H1 (cell line): ENCODE data around the gene RREB1. TPM values are rescaled to one million over a fixed set of nuclear protein-coding genes. Genes with fewer than 3 reads are reported as not detected.
A peak's percentile ranks its signal among the peaks of the same experiment; 100 is the strongest.

ENCODE experiments used
- CTCF ChIA-PET: fragments of 300-600 bp; sonication (Branson Sonifier 250); formaldehyde crosslinking; loops from one replicate; lab custom pipeline; 2021; ENCODE audit not compliant: partially characterized antibody; lab: Charles Lee
- POLR2A ChIA-PET: fragments of 300-600 bp; sonication (Branson Sonifier 250); formaldehyde crosslinking; loops from one replicate; lab custom pipeline; 2021; ENCODE audit warnings: inconsistent platforms; ENCODE audit not compliant: partially characterized antibody; lab: Charles Lee
- DNase-seq, 2 experiments: peaks; one replicate each; pipeline versions ENCODE4 v3.0.0 to v3.0.0-alpha.2; 2010 to 2022; ENCODE audit warnings: low spot score in 2 of 2, low read depth in 1 of 2, mixed read lengths in 1 of 2
- FAIRE-seq: peaks from 2 replicates; lab custom pipeline; 2011; peaks lifted over from hg19 to GRCh38; lab: Jason Lieb, UNC
- H2AFZ ChIP-seq: 2 replicates; pipeline ENCODE4 v1.8.1; 2012; ENCODE audit warnings: low read length, inconsistent platforms
- H2AK5ac ChIP-seq: 2 replicates; pipeline ENCODE4 v1.6.1; 2013; ENCODE audit warnings: low read depth, low read length
- H2BK120ac ChIP-seq: replicated peaks from 2 replicates; pipeline ENCODE3; 2013; ENCODE audit warnings: low read depth, low read length, inconsistent platforms
- H2BK12ac ChIP-seq: 2 replicates; pipeline ENCODE4 v1.6.1; 2013; ENCODE audit warnings: low read depth, low read length
- H2BK15ac ChIP-seq: 2 replicates; pipeline ENCODE4 v1.6.1; 2013; ENCODE audit warnings: low read length
- H2BK20ac ChIP-seq: 2 replicates; pipeline ENCODE4 v1.6.1; 2013; ENCODE audit warnings: low read length
- H2BK5ac ChIP-seq: 2 replicates; pipeline ENCODE4 v1.6.1; 2013; ENCODE audit warnings: low read depth, low read length
- H3K14ac ChIP-seq: 2 replicates; pipeline ENCODE4 v1.6.1; 2013; ENCODE audit warnings: inconsistent platforms; ENCODE audit not compliant: insufficient read length
- H3K18ac ChIP-seq: 2 replicates; pipeline ENCODE4 v1.6.1; 2013; ENCODE audit warnings: low read length; ENCODE audit errors: extremely low read depth
- H3K23ac ChIP-seq: 2 replicates; pipeline ENCODE4 v1.6.1; 2013; ENCODE audit warnings: inconsistent platforms; ENCODE audit not compliant: insufficient read length
- H3K23me2 ChIP-seq: 2 replicates; pipeline ENCODE4 v1.6.1; 2013; ENCODE audit warnings: low read depth, low read length
- H3K27ac ChIP-seq: 2 replicates; pipeline ENCODE4 v1.6.1; 2011; ENCODE audit warnings: low read depth, low read length, inconsistent platforms
- H3K27me3 ChIP-seq, 4 experiments: replicated peaks in 1 of 4; 1 replicate in 1 of 4; 2 replicates in 3 of 4; pipeline versions ENCODE4 v1.6.1 to v1.8.1; 2011 to 2013; ENCODE audit warnings: low read length in 3 of 4, mild to moderate bottlenecking in 3 of 4, inconsistent platforms in 2 of 4, mixed read lengths in 2 of 4, moderate library complexity in 1 of 4; ENCODE audit not compliant: control insufficient read depth in 3 of 4, insufficient read depth in 3 of 4; ENCODE audit errors: extremely low read depth in 1 of 4
- H3K36me3 ChIP-seq, 4 experiments: 2 replicates each; pipeline versions ENCODE4 v1.6.1 to v1.8.1; 2011 to 2013; ENCODE audit warnings: mild to moderate bottlenecking in 4 of 4, low read length in 3 of 4, moderate library complexity in 2 of 4, control low read depth in 1 of 4, inconsistent platforms in 1 of 4; ENCODE audit not compliant: insufficient read depth in 4 of 4, control insufficient read depth in 2 of 4
- H3K4ac ChIP-seq: replicated peaks from 2 replicates; pipeline ENCODE3; 2013; ENCODE audit warnings: low read length, low read depth, mixed read lengths, inconsistent platforms; ENCODE audit not compliant: insufficient read length
- H3K4me1 ChIP-seq, 4 experiments: replicated peaks in 1 of 4; 1 replicate in 1 of 4; 2 replicates in 3 of 4; pipeline versions ENCODE4 v1.6.1 to v1.8.1; 2011 to 2013; ENCODE audit warnings: low read length in 3 of 4, inconsistent platforms in 2 of 4, mixed read lengths in 1 of 4; ENCODE audit not compliant: insufficient read depth in 4 of 4, control insufficient read depth in 3 of 4
- H3K4me2 ChIP-seq, 2 experiments: 2 replicates each; pipeline versions ENCODE4 v1.6.1 to v1.8.1; 2011 to 2013; ENCODE audit warnings: low read depth in 2 of 2, low read length in 2 of 2, control low read depth in 1 of 2, inconsistent platforms in 1 of 2, mild to moderate bottlenecking in 1 of 2; ENCODE audit not compliant: insufficient read depth in 1 of 2
- H3K4me3 ChIP-seq, 4 experiments: fragments of 200-600, 300-600 bp in 1 of 4; sonication (generic), shearing (Covaris generic), sonication (Bioruptor Twin) in 1 of 4; 2 replicates each; pipeline versions ENCODE4 v1.5.1 to v1.8.1; 2011 to 2016; ENCODE audit warnings: low read length in 4 of 4, low read depth in 3 of 4, control low read depth in 2 of 4, inconsistent platforms in 2 of 4, mild to moderate bottlenecking in 2 of 4, mixed read lengths in 1 of 4, moderate library complexity in 1 of 4; ENCODE audit not compliant: insufficient read depth in 2 of 4; ENCODE audit errors: extremely low read depth in 1 of 4
- H3K56ac ChIP-seq: replicated peaks from 2 replicates; pipeline ENCODE3; 2013; ENCODE audit warnings: low read depth, mild to moderate bottlenecking, mixed read lengths, low read length, inconsistent platforms; ENCODE audit not compliant: insufficient read length
- H3K79me1 ChIP-seq: 2 replicates; pipeline ENCODE4 v1.6.1; 2013; ENCODE audit warnings: low read depth, low read length, control low read depth
- H3K79me2 ChIP-seq, 2 experiments: 2 replicates each; pipeline versions ENCODE4 v1.6.1 to v1.8.1; 2012 to 2013; ENCODE audit warnings: low read length in 2 of 2, mild to moderate bottlenecking in 2 of 2, inconsistent platforms in 1 of 2; ENCODE audit not compliant: insufficient read depth in 2 of 2, control insufficient read depth in 1 of 2
- H3K9ac ChIP-seq, 4 experiments: replicated peaks in 1 of 4; 1 replicate in 1 of 4; 2 replicates in 3 of 4; pipeline versions ENCODE4 v1.6.1 to v1.8.1; 2011 to 2013; ENCODE audit warnings: low read depth in 3 of 4, low read length in 3 of 4, control low read depth in 2 of 4, mild to moderate bottlenecking in 2 of 4, moderate library complexity in 2 of 4, inconsistent platforms in 1 of 4; ENCODE audit errors: extremely low read depth in 1 of 4
- H3K9me3 ChIP-seq, 2 experiments: 2 replicates each; pipeline versions ENCODE4 v1.6.1 to v1.8.1; 2012 to 2013; ENCODE audit warnings: mild to moderate bottlenecking in 2 of 2, moderate library complexity in 2 of 2, control low read depth in 1 of 2, inconsistent platforms in 1 of 2, low read depth in 1 of 2, low read length in 1 of 2, mixed read lengths in 1 of 2; ENCODE audit not compliant: insufficient read depth in 2 of 2
- H4K20me1 ChIP-seq, 2 experiments: replicated peaks in 1 of 2; 2 replicates each; pipeline versions ENCODE3 to v1.8.1; 2011 to 2013; ENCODE audit warnings: inconsistent platforms in 2 of 2, low read length in 2 of 2, mild to moderate bottlenecking in 1 of 2; ENCODE audit not compliant: insufficient read depth in 2 of 2, control insufficient read depth in 1 of 2
- H4K5ac ChIP-seq: 2 replicates; pipeline ENCODE4 v1.6.1; 2013; ENCODE audit warnings: low read length, low read depth, mixed read lengths, inconsistent platforms; ENCODE audit not compliant: insufficient read length
- H4K8ac ChIP-seq: 2 replicates; pipeline ENCODE4 v1.8.0; 2013; ENCODE audit warnings: mild to moderate bottlenecking, moderate library complexity, low read length, inconsistent platforms; ENCODE audit not compliant: insufficient read depth; ENCODE audit errors: extremely low read depth
- H4K91ac ChIP-seq: replicated peaks from 2 replicates; pipeline ENCODE3; 2013; ENCODE audit warnings: low read length, mixed read lengths, inconsistent platforms; ENCODE audit not compliant: insufficient read length
- CBX5 ChIP-seq: fragments of 300-800, 300-1000 bp; sonication (generic); IDR thresholded peaks from 2 replicates; pipeline ENCODE4 v1.7.1; 2016; ENCODE audit warnings: antibody characterized with exemption, low read length, low read depth
- CEBPB ChIP-seq: IDR thresholded peaks from 2 replicates; pipeline ENCODE4 v1.6.1; 2012; ENCODE audit warnings: low read depth, low read length
- KDM4A ChIP-seq: IDR thresholded peaks from one replicate; pipeline ENCODE4 v1.7.1; 2012; ENCODE audit warnings: low read depth, mild to moderate bottlenecking, moderate library complexity, low read length, inconsistent platforms; ENCODE audit not compliant: severe bottlenecking
- POLR2A ChIP-seq, 2 experiments: IDR thresholded peaks; 1 replicate in 1 of 2; 2 replicates in 1 of 2; pipeline ENCODE4 v1.6.1; 2011; ENCODE audit warnings: low read depth in 2 of 2, low read length in 2 of 2, mild to moderate bottlenecking in 2 of 2; ENCODE audit errors: control extremely low read depth in 1 of 2
- RBBP5 ChIP-seq: IDR thresholded peaks from 2 replicates; pipeline ENCODE4 v1.7.1; 2012; ENCODE audit warnings: low read depth, mild to moderate bottlenecking, inconsistent platforms, low read length, moderate library complexity, borderline replicate concordance
- RXRA ChIP-seq: IDR thresholded peaks from 2 replicates; pipeline ENCODE4 v1.6.1; 2011; ENCODE audit warnings: low read depth, mild to moderate bottlenecking, low read length, moderate library complexity; ENCODE audit not compliant: insufficient read depth
- TEAD4 ChIP-seq: IDR thresholded peaks from 2 replicates; pipeline ENCODE4 v1.6.1; 2012; ENCODE audit warnings: low read depth, low read length, inconsistent platforms, mixed read lengths
- ZNF274 ChIP-seq: IDR thresholded peaks from 2 replicates; pipeline ENCODE4 v1.7.0; 2012; ENCODE audit warnings: low read length, borderline replicate concordance; ENCODE audit errors: extremely low read depth
- WGBS, 2 experiments: shearing (Covaris generic) in 1 of 2; methylation state at CpG; one replicate each; pipeline versions ENCODE4 v1.1.6 to v1.1.7; 2013 to 2015; ENCODE audit warnings: low lambda C conversion rate in 2 of 2, mixed read lengths in 2 of 2, inconsistent platforms in 1 of 2, low coverage in 1 of 2, missing lambda C conversion rate in 1 of 2; ENCODE audit not compliant: insufficient replicate concordance in 2 of 2, insufficient coverage in 1 of 2, insufficient read length in 1 of 2; ENCODE audit errors: extremely low coverage in 1 of 2, missing lambda C conversion rate in 1 of 2; 5-methylcytosine and 5-hydroxymethylcytosine counted together
- polyA plus RNA-seq, 7 experiments: library from polyadenylated mRNA; depleted of rRNA in 3 of 7; stranded (reverse) in 5 of 7; unstranded in 2 of 7; fragments of >200 nt in 5 of 7; fragments of 200-250 nt in 2 of 7; gene quantifications; 1 replicate in 5 of 7; 2 replicates in 1 of 7; 4 replicates in 1 of 7; pipeline versions ENCODE4 v1.2.1 to v1.2.3, GENCODE V29; 2011 to 2013; ENCODE audit warnings: missing spikeins in 2 of 7, mixed read lengths in 2 of 7
- total RNA-seq: library from RNA; stranded (reverse); fragmentation: NEBNext Ultra II Directional; extraction: Animal tissue kit (Norgen Biotek cat#: 25700); gene quantifications from 2 replicates; pipeline ENCODE4 v1.2.1, GENCODE V29; 2021
- TF ChIP-seq, protein P1 (sequence below): IDR thresholded peaks from 2 replicates; pipeline ENCODE4 v1.6.1; 2012; ENCODE audit warnings: inconsistent platforms

Gene RREB1
- total and polyA plus RNA-seq, 2 of the 8 experiments (the other 6 are each of a cell fraction or from before 2014, with no cell fraction given) = 3.9 to 34.7 TPM

DNA sequence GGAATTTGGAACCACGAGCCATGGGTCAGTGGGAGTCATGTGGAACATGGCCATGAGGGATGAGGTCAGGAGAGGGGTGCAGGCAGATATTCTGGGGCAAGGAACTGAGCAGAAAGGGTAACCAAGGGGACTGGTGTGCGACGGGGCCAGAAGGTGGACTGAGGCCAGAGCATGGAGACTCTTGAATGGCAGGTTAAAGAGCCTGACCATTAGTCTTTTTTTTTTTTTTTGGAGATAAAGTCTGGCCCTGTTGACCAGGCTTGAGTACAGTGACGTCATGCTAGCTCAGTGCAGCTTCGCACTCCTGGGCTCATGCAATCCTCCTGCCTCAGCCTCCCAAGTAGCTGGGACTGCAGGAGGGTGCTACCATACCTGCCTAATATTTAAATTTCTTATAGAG is 64.0 kb downstream of the RREB1 start:
- ChIA-PET CTCF (interaction anchor here (1.1 kb wide), 1 partner anchor 47 kb away, joined by 3 read pairs; no protein-coding TSS in a partner anchor), POLR2A (no interaction called here)
- Histone ChIP-seq H3K9ac (no peak overlapping the region), H3K27me3 (no peaks in the 10 kb centered on the region), H4K20me1 (peaks cover 2 to 6% of the 10 kb centered on the region in 2 experiments), H3K23ac (no peak overlapping the region), H3K14ac (no peak overlapping the region), H2BK120ac (no peak overlapping the region), H2BK12ac (0 out of 2 replicates have a peak overlapping the region, but pooled peaks have one; percentile 39), H3K79me1 (peaks cover 24% of the 10 kb centered on the region), H2BK5ac (no peak overlapping the region), H2BK15ac (0 out of 2 replicates have a peak overlapping the region, but pooled peaks have one; percentile 61), H2AFZ (no peak overlapping the region), H3K79me2 (peaks cover 0 to 61% of the 10 kb centered on the region in 2 experiments; a peak in 2 of 4 replicates), H3K4me2 (no peak overlapping the region), H3K56ac (no peak overlapping the region), H3K23me2 (no peaks in the 10 kb centered on the region; the same call in 1 of the 2 replicates), H3K9me3 (no peaks in the 10 kb centered on the region), H3K4ac (no peak overlapping the region), H4K91ac (no peak overlapping the region), H4K5ac (no peak overlapping the region), H4K8ac (no peak overlapping the region; the same call in 1 of the 2 replicates), H2AK5ac (0 out of 2 replicates have a peak overlapping the region, but pooled peaks have one; percentile 40), H2BK20ac (no peak overlapping the region), H3K27ac (no peak overlapping the region), H3K4me1 (peaks cover 0 to 26% (median 22%) of the 10 kb centered on the region in 4 experiments), H3K18ac (no peak overlapping the region; the same call in 1 of the 2 replicates), H3K36me3 (no peaks in the 10 kb centered on the region; a peak in 1 of 8 replicates), H3K4me3 (no peak overlapping the region)
- 95% methylated on average over 5 of the region's 5 CpGs; no CpG with 5 or more reads in 1 of the 2 experiments for WGBS, 2 experiments
- FAIRE-seq (no peak), DNase-seq (peak in 1 of 2 experiments; percentile 27)
- TF ChIP-seq RXRA (no peak), CEBPB (no peak), POLR2A (IDR thresholded peaks at IDR 0.05; ENCODE audit: control extremely low read depth in 1 of 2, low read depth in 2 of 2, low read length in 2 of 2) (no peak), ZNF274 (no peak), RBBP5 (no peak), TEAD4 (no peak), KDM4A (no peak), CBX5 (no peak)
- TF ChIP-seq, protein P1, sequence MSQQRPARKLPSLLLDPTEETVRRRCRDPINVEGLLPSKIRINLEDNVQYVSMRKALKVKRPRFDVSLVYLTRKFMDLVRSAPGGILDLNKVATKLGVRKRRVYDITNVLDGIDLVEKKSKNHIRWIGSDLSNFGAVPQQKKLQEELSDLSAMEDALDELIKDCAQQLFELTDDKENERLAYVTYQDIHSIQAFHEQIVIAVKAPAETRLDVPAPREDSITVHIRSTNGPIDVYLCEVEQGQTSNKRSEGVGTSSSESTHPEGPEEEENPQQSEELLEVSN = no peak
